HG02588 (cell line): Measurements from ENCODE around the gene LINGO1.

Source experiments
- ATAC-seq: cut with Tn5 transposase; IDR thresholded peaks from one replicate; pipeline ENCODE4 v1.9.1; 2021; ENCODE audit warnings: mild to moderate bottlenecking, moderate library complexity; ENCODE audit not compliant: unreplicated experiment

Gene LINGO1

GRCh38 chr15:77619883-77620282 is 12.8 kb downstream of the LINGO1 start:
- no peak for ATAC-seq

GRCh38 chr15:77617476-77618230 is 15.1 kb downstream of the LINGO1 start:
- ATAC-seq = no peak

GRCh38 chr15:77616072-77616471 is 16.6 kb downstream of the LINGO1 start:
- ATAC-seq = no peak

DNA sequence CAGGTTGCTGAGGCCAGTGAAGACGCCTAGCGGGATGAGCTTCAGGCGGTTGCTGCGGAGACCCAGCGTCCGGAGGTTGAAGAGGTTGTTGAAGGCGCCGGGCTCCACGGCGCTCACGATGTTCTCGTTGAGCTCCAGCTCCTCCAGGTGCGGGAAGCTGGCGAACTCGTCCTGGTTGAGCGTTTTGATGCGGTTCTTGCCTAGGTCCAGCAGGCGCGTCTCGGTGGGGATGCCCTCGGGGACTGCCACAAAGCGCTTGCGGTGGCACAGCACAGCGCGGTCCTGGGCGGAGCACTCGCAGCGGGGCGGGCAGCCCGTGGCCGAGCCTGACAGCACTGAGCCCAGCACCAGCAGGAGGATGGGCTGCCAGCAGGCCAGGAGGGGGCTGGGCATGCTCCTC is 17.2 kb downstream of the LINGO1 start:
- ATAC-seq = no peak

GRCh38 chr15:77614251-77614806 is 18.4 kb downstream of the LINGO1 start:
- ATAC-seq = no peak

GRCh38 chr15:77613814-77614213 is 18.9 kb downstream of the LINGO1 start:
- ATAC-seq = no peak

- ATAC-seq = no peak
Observed at GRCh38 chr15:77612958-77613601, 19.6 kb downstream of the LINGO1 start.

DNA sequence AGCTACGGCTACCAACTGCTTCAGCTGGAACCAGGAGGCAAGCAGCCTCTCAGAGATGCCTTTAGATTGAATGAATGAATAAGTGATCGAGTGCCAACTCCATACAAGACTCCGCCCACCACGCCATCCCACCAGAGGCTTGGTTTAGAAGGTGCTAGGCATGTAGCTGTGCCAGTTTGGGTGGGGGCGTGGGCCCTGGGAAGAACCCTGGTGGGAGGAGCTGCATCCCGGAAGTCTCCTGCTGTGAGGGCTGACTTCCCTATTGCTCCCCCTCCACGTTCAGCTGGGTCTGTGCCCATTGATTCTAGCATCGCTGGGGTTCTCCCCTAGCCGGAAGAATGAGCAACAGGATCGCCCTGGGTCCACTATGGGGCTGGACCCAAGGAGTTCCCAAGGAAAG is 20.9 kb downstream of the LINGO1 start:
- ATAC-seq = no peak

- ATAC-seq = no peak
Observed at GRCh38 chr15:77610731-77611130, 22.0 kb downstream of the LINGO1 start.

DNA sequence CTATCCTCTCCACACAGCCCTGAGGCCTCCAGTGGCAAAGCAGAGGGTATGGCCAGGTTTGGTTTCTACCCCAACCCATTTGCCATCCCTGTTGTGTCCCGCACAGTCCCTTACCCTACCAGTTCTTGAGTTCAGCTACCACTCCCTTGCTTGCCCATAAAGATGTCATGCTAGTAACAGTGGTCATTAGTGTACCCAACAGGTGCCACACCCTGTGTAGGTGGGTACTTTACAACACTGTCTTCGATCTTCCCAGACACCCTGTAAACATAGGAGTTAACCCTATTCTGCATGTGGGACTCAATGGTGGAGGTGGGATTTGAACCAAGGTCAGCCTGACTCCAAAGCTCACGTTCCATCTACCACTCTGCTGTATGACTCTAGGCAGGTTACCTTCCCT is 23.2 kb downstream of the LINGO1 start:
- no peak for ATAC-seq

DNA sequence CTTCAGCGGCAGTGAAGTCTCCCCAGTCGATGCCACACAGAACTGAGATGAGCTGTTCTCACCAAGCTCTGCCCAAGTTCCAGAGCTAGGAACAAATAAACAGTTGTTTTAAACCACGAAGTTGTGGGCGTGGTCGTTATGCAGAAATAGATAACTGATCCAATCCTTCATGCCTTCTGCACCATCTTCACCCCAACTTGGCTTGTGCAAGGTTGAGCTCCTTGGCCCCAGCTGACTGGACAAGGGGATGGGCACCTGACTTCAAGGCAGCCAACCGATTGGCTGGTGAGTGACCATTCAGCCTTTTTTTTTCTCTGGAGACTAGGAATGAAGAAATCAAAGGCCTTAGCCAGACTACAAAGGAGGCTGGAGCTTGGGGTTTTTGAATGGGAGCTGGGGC is 23.9 kb downstream of the LINGO1 start:
- no peak for ATAC-seq

- ATAC-seq = no peak
Observed at GRCh38 chr15:77607894-77608261, 24.8 kb downstream of the LINGO1 start.

DNA sequence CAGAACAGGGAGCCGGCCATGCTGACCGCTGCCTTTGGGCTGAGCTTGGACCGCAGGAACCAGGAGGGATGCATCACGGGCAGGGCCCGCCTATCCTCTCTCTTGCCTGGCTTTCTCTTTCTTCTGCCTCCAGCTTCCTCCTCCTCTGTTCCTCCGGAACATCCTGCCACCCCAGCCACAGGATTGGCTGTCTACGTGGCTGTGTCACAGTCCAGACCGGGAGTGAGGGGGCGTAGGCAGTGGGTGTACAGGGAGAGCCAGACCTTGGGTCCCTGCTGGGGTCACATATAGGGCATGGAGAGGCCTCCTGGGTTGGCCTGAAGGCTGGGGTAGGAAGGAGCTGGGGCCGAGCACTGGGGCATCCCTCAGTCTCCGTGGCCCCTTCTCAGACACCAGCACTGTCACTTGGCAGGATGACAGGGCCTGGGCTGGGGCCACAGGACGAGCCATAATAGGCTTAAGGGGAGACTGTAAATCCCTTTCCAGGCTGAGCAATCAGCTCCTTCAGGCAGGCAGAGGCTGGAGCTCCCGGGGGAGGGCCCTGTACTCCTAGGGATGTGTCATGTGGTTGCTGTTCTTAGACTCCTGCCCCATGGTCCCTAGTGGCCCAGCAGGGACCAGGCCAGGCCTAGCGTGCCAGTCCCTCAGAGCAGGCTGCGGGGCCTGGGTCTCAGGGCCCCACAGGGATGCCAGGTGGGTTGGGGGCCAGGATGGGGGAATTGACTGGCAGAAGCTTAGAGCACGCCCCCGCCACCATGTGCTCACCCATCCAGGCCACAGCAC is 25.4 kb downstream of the LINGO1 start:
- ATAC-seq = no peak

DNA sequence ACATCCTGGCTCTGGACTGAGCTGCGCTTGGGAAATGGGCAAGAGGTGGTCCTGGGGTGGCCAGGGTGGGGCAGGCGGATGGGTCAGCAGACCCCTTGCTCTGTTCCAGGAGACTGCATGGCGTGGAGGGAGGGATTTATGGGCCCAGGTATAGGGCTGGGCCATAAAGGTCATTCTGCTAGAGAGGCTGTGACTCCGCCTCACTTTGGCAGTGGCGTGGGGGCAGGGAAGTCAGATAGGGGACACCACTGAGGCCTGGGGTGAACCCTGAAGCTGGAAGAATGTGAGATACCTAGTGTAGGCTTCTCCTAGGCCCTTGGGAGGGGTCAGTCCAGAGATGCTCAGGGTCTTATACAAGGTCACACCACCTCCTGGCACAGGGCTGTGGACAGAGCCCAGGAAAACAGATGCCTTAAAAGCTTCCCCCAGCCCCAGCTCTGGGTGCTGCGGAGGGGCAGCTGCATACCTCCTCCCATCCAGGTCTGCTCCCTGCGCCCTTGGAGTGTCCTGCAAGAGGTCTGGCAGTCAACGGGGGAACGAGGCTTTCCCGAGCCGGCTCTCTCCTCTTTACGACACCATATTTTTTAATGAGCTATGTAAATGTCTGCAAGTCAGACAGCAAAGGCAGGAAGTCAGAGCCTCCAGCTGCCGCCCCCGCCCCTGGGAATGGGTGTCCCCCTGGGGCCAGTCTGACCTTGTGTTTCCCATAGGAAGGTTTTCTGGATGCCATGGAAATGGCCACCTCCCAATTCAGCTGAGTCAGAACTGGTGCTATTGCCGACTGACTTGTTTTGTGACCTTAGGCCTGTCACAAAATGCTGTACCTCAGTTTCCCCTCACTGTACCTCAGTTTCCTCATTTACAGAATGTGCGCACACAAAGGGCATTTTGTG is 26.3 kb downstream of the LINGO1 start:
- no peak for ATAC-seq

- no peak for ATAC-seq
Observed at GRCh38 chr15:77605547-77605946, 27.2 kb downstream of the LINGO1 start.

DNA sequence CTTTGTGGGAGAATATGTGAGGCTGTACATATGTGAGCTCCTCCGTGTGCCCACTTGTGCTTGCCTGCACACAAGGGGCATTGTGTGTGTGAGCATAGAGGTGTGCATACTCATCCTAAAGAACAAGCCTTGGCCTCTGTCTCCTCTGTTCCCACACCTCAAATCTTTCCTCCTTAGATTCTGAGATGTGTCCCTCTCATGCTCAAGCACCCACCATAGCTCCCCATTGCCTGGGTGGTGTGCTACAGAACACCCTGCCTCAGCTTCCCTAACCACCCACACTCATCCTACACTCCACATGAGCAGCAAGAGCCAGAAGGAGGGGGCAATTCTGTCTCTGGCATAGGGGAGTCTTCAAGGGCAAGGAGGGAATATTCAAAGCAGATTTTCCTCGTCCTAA is 27.7 kb downstream of the LINGO1 start:
- no peak for ATAC-seq

GRCh38 chr15:77603611-77604336 is 28.9 kb downstream of the LINGO1 start:
- ATAC-seq = no peak

GRCh38 chr15:77602800-77603199 is 29.9 kb downstream of the LINGO1 start:
- ATAC-seq = no peak

DNA sequence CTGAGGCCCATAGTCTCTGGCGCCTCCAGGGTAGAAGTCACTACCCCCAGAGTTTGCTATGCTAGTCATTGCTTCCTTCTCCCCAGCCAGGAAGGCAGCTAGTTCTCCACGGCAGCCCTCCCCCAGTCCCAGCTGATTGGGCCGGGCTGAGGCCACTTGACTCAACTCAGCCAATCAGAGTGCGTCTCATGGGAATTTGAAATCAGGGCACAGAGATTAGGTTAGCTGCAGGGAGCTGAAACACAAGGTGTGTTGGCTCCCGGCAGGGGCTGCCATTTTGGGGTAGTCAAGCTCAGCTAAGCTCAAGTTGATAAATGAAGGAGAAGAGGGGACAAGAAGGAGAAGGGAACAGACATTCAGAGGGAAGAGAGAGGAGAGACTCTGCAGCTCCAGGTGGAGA is 32.8 kb downstream of the LINGO1 start:
- ATAC-seq = no peak

- ATAC-seq = no peak
Observed at GRCh38 chr15:77599357-77599756, 33.4 kb downstream of the LINGO1 start.
